Coronary artery (tissue), 2 donors: ENCODE measurements around the gene STXBP1.

Experiments
- DNase-seq: peaks from one replicate; pipeline ENCODE4 v3.0.0-alpha.2; 2017; ENCODE audit warnings: low spot score
- H3K27ac ChIP-seq, 2 donors: fragments of 200-600 bp; sonication (generic); one replicate each; pipeline ENCODE4 v1.5.1; 2016 to 2019
- H3K4me3 ChIP-seq: fragments of 200-600 bp; sonication (generic); 2 replicates; pipeline ENCODE4 v1.5.1; 2016; ENCODE audit warnings: mild to moderate bottlenecking, moderate library complexity
- CTCF ChIP-seq: fragments of 200-600 bp; sonication (generic); IDR thresholded peaks from one replicate; pipeline ENCODE4 v1.5.1; 2019; ENCODE audit warnings: antibody characterized with exemption

The STXBP1 gene

GRCh38 chr9:127734747-127735529, 122.9 kb downstream of the STXBP1 start, which contains the start of gene TOR2A:
Gene TOR2A, minus strand, starts transcription at chr9:127735294. Its CDS starts 24 bp downstream, at chr9:127735270.
- peak within 1 kb of the TSS; percentile 79 for H3K4me3 ChIP-seq

DNA sequence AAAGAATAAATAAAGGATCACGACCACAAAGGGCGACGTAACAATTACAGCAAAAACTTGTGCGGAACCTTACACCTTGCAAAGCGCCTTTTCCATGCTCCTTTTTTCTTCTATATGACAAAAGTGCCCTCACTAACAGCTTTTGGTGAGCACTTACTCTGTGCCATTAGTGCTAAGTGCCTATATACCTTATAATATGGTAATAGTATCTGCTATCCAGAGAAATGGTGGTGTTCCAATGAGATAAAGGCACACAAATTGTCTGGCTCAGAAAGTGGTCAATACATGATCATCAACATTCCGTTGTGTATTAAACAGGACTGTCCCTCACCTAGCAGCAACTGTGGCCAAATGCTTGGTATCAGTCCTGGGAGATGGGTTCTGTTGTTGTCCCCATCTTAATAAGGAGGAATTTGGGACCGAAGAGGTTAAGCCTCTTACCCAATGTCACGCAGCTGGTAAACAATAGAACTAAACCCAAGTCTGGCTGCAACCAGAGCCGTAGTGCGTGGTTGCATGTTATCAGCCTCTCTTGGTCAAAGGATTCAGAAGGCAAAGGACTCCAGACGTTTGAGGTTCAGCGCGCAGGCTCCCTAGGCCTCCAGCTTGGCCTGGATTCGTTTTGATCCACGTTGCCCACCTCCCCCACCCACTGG, 123.6 kb downstream of the STXBP1 start:
- Histone ChIP-seq H3K4me3 (no peak overlapping the region), H3K27ac (peak overlapping the region; percentile 96 to 97)
- no peak for TF ChIP-seq CTCF
- no peak for DNase-seq

More at GRCh38 chr9:127734747-127735529, 122.9 kb downstream of the STXBP1 start, which contains the start of gene TOR2A:
- peak; percentile 90 for TF ChIP-seq CTCF
- H3K27ac ChIP-seq: peak within 1 kb of the TSS; percentile 96 to 97
- DNase-seq: peak; percentile 99

GRCh38 chr9:127738666-127739065, 126.6 kb downstream of the STXBP1 start:
- no peak for DNase-seq
- Histone ChIP-seq H3K27ac (no peak overlapping the region), H3K4me3 (no peak overlapping the region)
- TF ChIP-seq CTCF: no peak

DNA sequence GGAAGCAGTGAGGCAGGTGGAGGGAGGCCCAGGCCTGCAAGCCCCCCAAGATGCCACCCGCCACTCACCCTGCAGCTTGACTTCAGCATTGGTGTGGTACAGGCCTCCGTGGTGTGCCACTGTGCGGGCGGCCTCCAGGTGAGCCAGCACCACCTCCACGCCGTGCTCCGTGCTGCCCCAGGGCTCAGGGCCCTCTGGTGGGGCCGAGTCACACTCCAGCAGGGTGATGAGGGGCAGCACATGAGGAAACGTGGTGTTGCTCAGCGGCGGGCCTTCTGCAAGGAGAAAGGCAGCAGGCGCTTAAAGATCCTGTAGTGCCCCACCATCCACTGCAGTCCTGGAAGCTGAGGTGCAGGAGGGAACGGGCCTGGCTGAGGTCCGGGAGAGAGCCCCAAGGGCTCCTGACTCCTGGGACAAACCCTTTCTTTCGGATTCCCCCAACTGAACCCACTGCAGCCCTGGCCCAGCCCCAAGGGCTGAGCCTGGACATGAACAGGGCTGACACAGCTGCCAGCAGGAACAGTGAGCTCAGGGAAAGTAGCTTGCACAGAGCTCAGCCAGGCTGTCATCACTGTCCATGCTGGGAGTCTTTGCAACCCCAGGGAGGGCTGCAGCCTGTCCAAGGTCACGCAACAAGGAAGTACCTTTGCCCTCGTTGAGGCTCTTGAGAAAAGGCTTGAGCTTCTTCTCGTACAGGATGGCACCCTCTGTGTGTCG, 127.7 kb downstream of the STXBP1 start:
- peak overlapping the region in 1 of 2 donors; percentile 71 for H3K27ac ChIP-seq
- no peak for DNase-seq
- TF ChIP-seq CTCF: no peak
- no peak overlapping the region for H3K4me3 ChIP-seq

DNA sequence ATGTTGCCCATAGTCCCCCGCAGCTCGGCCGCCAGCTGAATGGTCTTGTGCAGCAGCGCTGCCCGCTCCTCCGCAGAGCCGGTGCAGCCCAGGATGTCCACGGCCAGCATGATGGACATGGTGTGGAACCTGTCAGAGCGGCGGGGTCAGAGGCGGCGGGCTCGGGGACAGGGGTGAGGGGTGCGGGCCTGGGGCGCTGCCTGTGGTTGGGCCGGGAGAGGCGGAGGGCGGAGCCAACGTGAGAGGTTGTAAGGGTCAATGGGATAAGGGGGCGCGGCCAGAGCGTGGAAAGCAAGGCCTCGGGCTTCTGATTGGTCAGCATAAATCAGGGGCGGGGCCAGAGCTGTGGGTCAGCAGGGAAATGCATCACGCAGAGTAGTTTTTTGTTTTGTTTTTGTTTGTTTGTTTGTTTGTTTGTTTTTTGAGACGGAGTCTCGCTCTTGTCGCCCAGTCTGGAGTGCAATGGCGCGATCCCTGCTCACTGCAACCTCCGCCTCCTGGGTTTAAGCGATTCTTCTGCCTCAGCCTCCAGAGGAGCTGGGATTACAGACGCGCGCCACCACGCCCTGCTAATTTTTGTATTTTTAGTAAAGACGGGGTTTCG, 129.9 kb downstream of the STXBP1 start:
- no peak for TF ChIP-seq CTCF
- no peak overlapping the region for H3K4me3 ChIP-seq
- H3K27ac ChIP-seq: peak overlapping the region in 1 of 2 donors; percentile 4
- no peak for DNase-seq
